H9 (cell line): Measurements from ENCODE around the gene CLK2. TPM values are rescaled to one million over a fixed set of nuclear protein-coding genes. Genes with fewer than 3 reads are reported as not detected.

Source experiments
- DNase-seq: peaks from one replicate; pipeline ENCODE4 v3.0.0-alpha.2; 2017
- H2AFZ ChIP-seq: one replicate; pipeline ENCODE4 v1.6.1; 2013; ENCODE audit warnings: mild to moderate bottlenecking, low read length, control low read depth, moderate library complexity
- H2AK5ac ChIP-seq: 2 replicates; pipeline ENCODE4 v1.6.1; 2013; ENCODE audit warnings: low read length, control low read depth, mixed read lengths; ENCODE audit not compliant: insufficient read length
- H2BK120ac ChIP-seq: one replicate; pipeline ENCODE4 v1.6.1; 2013; ENCODE audit warnings: low read depth, mild to moderate bottlenecking, low read length, control low read depth, inconsistent platforms; ENCODE audit not compliant: poor library complexity, severe bottlenecking
- H2BK12ac ChIP-seq: 2 replicates; pipeline ENCODE4 v1.6.1; 2013; ENCODE audit warnings: low read length, control low read depth, mixed read lengths, low read depth; ENCODE audit not compliant: insufficient read length
- H2BK15ac ChIP-seq: 2 replicates; pipeline ENCODE4 v1.6.1; 2013; ENCODE audit warnings: low read depth, low read length, control low read depth
- H2BK20ac ChIP-seq: one replicate; pipeline ENCODE4 v1.6.1; 2013; ENCODE audit warnings: low read depth, mild to moderate bottlenecking, low read length, control low read depth, inconsistent platforms; ENCODE audit not compliant: poor library complexity, severe bottlenecking
- H2BK5ac ChIP-seq: 2 replicates; pipeline ENCODE4 v1.6.1; 2013; ENCODE audit warnings: low read length, control low read depth, mixed read lengths; ENCODE audit not compliant: insufficient read length
- H3K14ac ChIP-seq: 2 replicates; pipeline ENCODE4 v1.6.1; 2013; ENCODE audit warnings: low read length, control low read depth; ENCODE audit not compliant: insufficient read depth
- H3K18ac ChIP-seq: 2 replicates; pipeline ENCODE4 v1.6.1; 2013; ENCODE audit warnings: low read depth, mild to moderate bottlenecking, mixed read lengths, low read length, control low read depth; ENCODE audit not compliant: insufficient read length
- H3K23ac ChIP-seq: 2 replicates; pipeline ENCODE4 v1.6.1; 2013; ENCODE audit warnings: low read length, control low read depth, mixed read lengths, low read depth; ENCODE audit not compliant: insufficient read length
- H3K23me2 ChIP-seq: 2 replicates; pipeline ENCODE4 v1.6.1; 2013; ENCODE audit warnings: low read depth, mild to moderate bottlenecking, mixed read lengths, low read length, control low read depth; ENCODE audit not compliant: insufficient read length, poor library complexity, severe bottlenecking
- H3K27ac ChIP-seq: 2 replicates; pipeline ENCODE4 v1.5.1; 2013; ENCODE audit warnings: low read length, control low read depth, mixed read lengths, low read depth; ENCODE audit not compliant: insufficient read length
- H3K27me3 ChIP-seq: 2 replicates; pipeline ENCODE4 v1.6.1; 2013; ENCODE audit warnings: low read length, control low read depth, inconsistent platforms; ENCODE audit not compliant: insufficient read depth
- H3K4ac ChIP-seq: 2 replicates; pipeline ENCODE4 v1.6.1; 2013; ENCODE audit warnings: low read depth, mild to moderate bottlenecking, control low read depth, inconsistent platforms, low read length, moderate library complexity
- H3K4me1 ChIP-seq: 2 replicates; pipeline ENCODE4 v1.6.1; 2013; ENCODE audit warnings: low read length, control low read depth, inconsistent platforms; ENCODE audit not compliant: insufficient read depth
- H3K4me2 ChIP-seq: 2 replicates; pipeline ENCODE4 v1.6.1; 2013; ENCODE audit warnings: low read length, control low read depth, mixed read lengths; ENCODE audit not compliant: insufficient read length, insufficient read depth
- H3K56ac ChIP-seq: 2 replicates; pipeline ENCODE4 v1.6.1; 2013; ENCODE audit warnings: low read depth, mild to moderate bottlenecking, mixed read lengths, low read length, control low read depth; ENCODE audit not compliant: insufficient read length
- H3K79me1 ChIP-seq: 2 replicates; pipeline ENCODE4 v1.6.1; 2013; ENCODE audit warnings: low read depth, mild to moderate bottlenecking, moderate library complexity, low read length, control low read depth, inconsistent platforms; ENCODE audit not compliant: insufficient read depth, poor library complexity, severe bottlenecking
- H3K79me2 ChIP-seq: 2 replicates; pipeline ENCODE4 v1.6.1; 2013; ENCODE audit warnings: low read length, control low read depth, inconsistent platforms; ENCODE audit not compliant: insufficient read depth
- H3K9ac ChIP-seq: 2 replicates; pipeline ENCODE4 v1.6.1; 2013; ENCODE audit warnings: low read length, control low read depth, mixed read lengths; ENCODE audit not compliant: insufficient read length; ENCODE audit errors: extremely low read depth
- H3K9me3 ChIP-seq: one replicate; pipeline ENCODE4 v1.6.1; 2013; ENCODE audit warnings: low read depth, low read length, inconsistent platforms; ENCODE audit not compliant: control insufficient read depth
- H3T11ph ChIP-seq: one replicate; pipeline ENCODE4 v1.6.1; 2013; ENCODE audit warnings: mild to moderate bottlenecking, low read length, control low read depth, inconsistent platforms
- H4K20me1 ChIP-seq: one replicate; pipeline ENCODE4 v1.6.1; 2013; ENCODE audit not compliant: control insufficient read depth, insufficient read length, insufficient read depth
- H4K5ac ChIP-seq: 2 replicates; pipeline ENCODE4 v1.6.1; 2013; ENCODE audit warnings: low read depth, mild to moderate bottlenecking, mixed read lengths, low read length, control low read depth; ENCODE audit not compliant: insufficient read length
- H4K8ac ChIP-seq: replicated peaks from 2 replicates; pipeline ENCODE4 v1.6.1; 2013; ENCODE audit warnings: low read length, control low read depth, mixed read lengths, low read depth; ENCODE audit not compliant: insufficient read length
- H4K91ac ChIP-seq: 2 replicates; pipeline ENCODE4 v1.6.1; 2013; ENCODE audit warnings: low read depth, mild to moderate bottlenecking, moderate library complexity, mixed read lengths, low read length, control low read depth; ENCODE audit not compliant: insufficient read length
- H3K27ac Mint-ChIP-seq, 3 experiments: 2 replicates in 2 of 3; 3 replicates in 1 of 3; pipeline ENCODE4 v1.8.0; 2020 to 2021; ENCODE audit warnings: mixed read lengths in 3 of 3, mild to moderate bottlenecking in 1 of 3, moderate library complexity in 1 of 3
- H3K27me3 Mint-ChIP-seq: 2 replicates; pipeline ENCODE4 v1.8.0; 2021; ENCODE audit warnings: low read depth, mild to moderate bottlenecking, moderate library complexity, mixed read lengths
- H3K36me3 Mint-ChIP-seq, 3 experiments: 2 replicates in 2 of 3; 3 replicates in 1 of 3; pipeline ENCODE4 v1.8.0; 2020 to 2021; ENCODE audit warnings: low read depth in 3 of 3, mixed read lengths in 3 of 3; ENCODE audit not compliant: insufficient read depth in 1 of 3
- H3K4me1 Mint-ChIP-seq, 2 experiments: 2 replicates each; pipeline ENCODE4 v1.8.0; 2020; ENCODE audit warnings: mixed read lengths in 2 of 2
- H3K4me3 Mint-ChIP-seq, 2 experiments: 2 replicates in 1 of 2; 3 replicates in 1 of 2; pipeline ENCODE4 v1.8.0; 2020 to 2021; ENCODE audit warnings: mild to moderate bottlenecking in 2 of 2, mixed read lengths in 2 of 2, moderate library complexity in 1 of 2
- H3K9me3 Mint-ChIP-seq, 2 experiments: 2 replicates in 1 of 2; 3 replicates in 1 of 2; pipeline ENCODE4 v1.8.0; 2020; ENCODE audit warnings: mild to moderate bottlenecking in 2 of 2, mixed read lengths in 2 of 2, moderate library complexity in 1 of 2
- CTCF ChIP-seq: fragments of 200-600 bp; sonication (generic); conservative IDR thresholded peaks from 3 replicates; pipeline ENCODE4 v1.8.0; 2021; ENCODE audit warnings: antibody characterized with exemption, mild to moderate bottlenecking
- WGBS: extraction: QIAGEN DNeasy Blood & Tissue Kit; methylation state at CpG from one replicate; pipeline ENCODE4 v1.1.7; 2013; ENCODE audit warnings: missing lambda C conversion rate, low lambda C conversion rate, mixed read lengths; ENCODE audit not compliant: insufficient read length; ENCODE audit errors: extremely low coverage; 5-methylcytosine and 5-hydroxymethylcytosine counted together
- total RNA-seq: library from RNA; stranded (reverse); gene quantifications from 2 replicates; pipeline ENCODE4 v1.2.1, GENCODE V29; 2021

Gene CLK2
- total RNA-seq, 1 experiment from 2014 or later = 77.5 TPM

DNA sequence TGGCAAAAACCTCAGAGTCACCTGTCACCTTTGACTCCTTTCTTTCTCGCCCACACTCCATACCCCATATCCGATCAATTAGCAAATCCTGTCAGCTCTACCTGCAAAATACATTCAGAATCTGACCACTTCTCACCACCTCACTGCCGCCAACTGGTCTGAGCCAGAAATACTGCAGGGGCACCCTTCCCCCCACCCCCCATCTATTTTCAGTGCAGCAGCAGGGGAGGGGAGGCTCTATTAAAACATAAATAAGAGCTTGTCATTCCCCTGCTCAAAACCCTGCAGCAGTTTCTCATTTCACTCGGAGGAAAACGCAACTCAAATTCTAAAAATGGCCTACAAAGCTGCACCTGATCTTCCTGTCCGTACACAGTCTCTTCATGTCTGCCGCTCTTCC is 24.1 kb upstream of the CLK2 start:
- Histone ChIP-seq H4K20me1 (no peaks in the 10 kb centered on the region), H2BK120ac (no peak overlapping the region), H2AK5ac (no peak overlapping the region), H3K4ac (no peak overlapping the region), H3K23me2 (peaks cover 12% of the 10 kb centered on the region), H3K9me3 (no peaks in the 10 kb centered on the region), H3K4me1 (no peaks in the 10 kb centered on the region; the same call in 1 of the 2 replicates), H3K56ac (no peak overlapping the region), H2BK20ac (no peak overlapping the region), H3K27me3 (no peaks in the 10 kb centered on the region; the same call in 1 of the 2 replicates), H2BK12ac (no peak overlapping the region), H4K8ac (no peak overlapping the region), H3K18ac (no peak overlapping the region), H3K79me1 (no peaks in the 10 kb centered on the region), H2BK15ac (no peak overlapping the region), H3K27ac (no peak overlapping the region), H3K9ac (no peak overlapping the region), H3K79me2 (no peaks in the 10 kb centered on the region), H4K5ac (no peak overlapping the region), H3K23ac (no peak overlapping the region), H3K4me2 (no peak overlapping the region), H2BK5ac (no peak overlapping the region), H4K91ac (no peak overlapping the region), H2AFZ (no peak overlapping the region), H3T11ph (no peak overlapping the region), H3K14ac (no peak overlapping the region)
- Mint-ChIP-seq H3K9me3 (no peaks in the 10 kb centered on the region; a peak in 1 of 5 replicates), H3K4me1 (peaks cover 16 to 32% of the 10 kb centered on the region in 2 experiments), H3K27ac (peak overlapping the region in 1 of 3 experiments; percentile 15; a peak in 1 of 7 replicates), H3K4me3 (no peak overlapping the region), H3K27me3 (peaks cover 18% of the 10 kb centered on the region), H3K36me3 (no peaks in the 10 kb centered on the region)
- no CpG with 5 or more reads among the region's 7 CpGs for WGBS
- no peak for DNase-seq
- no peak for TF ChIP-seq CTCF
